GM12874 (cell line): Measurements from ENCODE around the gene HIPK2.

Experiments
- TF ChIP-seq, protein P1 (sequence below): IDR thresholded peaks from 2 replicates; pipeline ENCODE4 v1.5.1; 2011; ENCODE audit warnings: low read depth, mild to moderate bottlenecking, control low read depth, low read length, moderate library complexity; ENCODE audit not compliant: insufficient read depth

Gene HIPK2

DNA sequence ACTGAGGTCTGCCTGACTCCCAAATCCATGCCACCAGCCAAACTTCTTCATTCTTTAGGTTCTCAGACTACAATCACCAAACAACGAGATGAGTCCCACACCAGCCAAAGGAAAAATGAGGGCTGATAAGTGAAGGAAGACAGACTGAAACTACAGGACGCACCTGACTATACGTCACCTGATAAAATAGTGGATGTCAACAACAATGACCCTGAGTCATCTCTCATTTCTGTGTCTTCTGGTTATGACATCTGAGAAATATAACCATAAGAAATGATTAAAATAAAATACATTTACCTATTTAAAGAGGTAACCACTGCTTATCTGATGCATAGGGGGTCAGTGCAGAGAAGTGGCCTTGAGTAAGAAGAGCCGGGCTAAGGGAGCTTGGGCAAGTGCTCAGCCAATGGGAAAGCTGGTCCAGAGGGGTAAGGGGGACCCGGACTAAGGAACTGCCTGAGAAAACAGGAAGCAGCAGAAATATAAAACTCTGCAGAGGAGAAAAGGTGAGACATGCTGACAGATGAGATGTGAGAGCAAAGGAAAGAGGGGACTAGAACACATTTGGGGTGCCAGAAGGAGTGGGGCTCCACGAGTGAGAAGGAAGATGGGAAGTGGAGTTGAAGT, 51.8 kb downstream of the HIPK2 start:
- TF ChIP-seq, protein P1, sequence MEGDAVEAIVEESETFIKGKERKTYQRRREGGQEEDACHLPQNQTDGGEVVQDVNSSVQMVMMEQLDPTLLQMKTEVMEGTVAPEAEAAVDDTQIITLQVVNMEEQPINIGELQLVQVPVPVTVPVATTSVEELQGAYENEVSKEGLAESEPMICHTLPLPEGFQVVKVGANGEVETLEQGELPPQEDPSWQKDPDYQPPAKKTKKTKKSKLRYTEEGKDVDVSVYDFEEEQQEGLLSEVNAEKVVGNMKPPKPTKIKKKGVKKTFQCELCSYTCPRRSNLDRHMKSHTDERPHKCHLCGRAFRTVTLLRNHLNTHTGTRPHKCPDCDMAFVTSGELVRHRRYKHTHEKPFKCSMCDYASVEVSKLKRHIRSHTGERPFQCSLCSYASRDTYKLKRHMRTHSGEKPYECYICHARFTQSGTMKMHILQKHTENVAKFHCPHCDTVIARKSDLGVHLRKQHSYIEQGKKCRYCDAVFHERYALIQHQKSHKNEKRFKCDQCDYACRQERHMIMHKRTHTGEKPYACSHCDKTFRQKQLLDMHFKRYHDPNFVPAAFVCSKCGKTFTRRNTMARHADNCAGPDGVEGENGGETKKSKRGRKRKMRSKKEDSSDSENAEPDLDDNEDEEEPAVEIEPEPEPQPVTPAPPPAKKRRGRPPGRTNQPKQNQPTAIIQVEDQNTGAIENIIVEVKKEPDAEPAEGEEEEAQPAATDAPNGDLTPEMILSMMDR: no peak

DNA sequence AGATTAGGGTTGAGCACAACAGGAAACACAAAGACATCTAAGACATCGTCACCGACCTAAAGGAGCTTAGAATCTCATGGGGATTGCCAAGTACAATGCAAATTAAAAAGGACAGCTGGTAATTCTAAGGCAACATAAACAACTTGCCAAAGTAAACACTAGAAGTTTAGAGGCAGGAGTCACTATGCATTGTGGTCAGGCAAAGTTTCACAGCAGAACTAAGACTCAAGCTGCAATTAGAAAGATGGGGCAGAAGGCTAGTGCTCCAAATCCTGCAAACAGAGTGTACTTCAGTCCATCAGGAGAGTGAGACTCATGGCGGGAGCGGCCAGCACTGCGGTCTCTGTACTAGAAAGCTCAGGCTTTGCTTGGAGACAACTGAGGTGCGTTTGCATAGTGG, 52.7 kb downstream of the HIPK2 start:
- TF ChIP-seq, protein P1: no peak

DNA sequence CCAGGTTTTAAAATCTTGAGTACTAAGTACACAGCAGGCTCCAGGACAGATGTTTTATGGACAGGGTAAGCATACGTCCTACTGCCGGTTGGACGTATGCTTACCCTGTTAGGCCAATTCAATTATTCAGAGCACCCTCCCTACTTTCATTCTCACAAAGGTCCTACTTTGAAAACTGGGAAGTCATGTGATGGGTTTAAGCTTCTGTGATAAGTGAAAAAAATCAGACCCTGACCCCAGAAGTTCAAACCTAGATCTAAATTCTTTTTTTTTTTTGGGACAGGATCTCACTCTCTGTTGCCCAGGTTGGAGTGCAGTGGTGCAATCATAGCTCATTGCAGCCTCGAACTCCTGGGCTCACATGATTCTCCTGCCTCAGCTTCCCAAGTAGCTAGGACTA, 55.2 kb downstream of the HIPK2 start:
- TF ChIP-seq, protein P1: no peak

DNA sequence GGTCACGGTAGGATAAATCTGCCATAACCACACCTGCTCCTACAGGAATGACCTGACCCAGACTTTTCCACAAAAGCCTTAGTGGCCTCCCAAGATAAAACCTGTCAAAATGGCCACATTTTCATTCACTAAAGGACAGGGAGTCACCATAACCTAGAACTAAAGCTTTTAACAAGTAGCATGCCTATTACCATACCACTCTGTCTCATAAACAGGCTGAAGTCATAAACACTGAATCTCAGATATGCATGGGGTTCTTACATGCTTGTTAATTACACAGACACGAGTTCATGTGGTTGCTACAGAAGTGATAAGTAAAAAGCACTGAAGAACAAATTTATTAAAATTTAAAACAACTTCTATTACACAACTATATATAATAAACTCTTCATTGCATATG, 56.0 kb downstream of the HIPK2 start:
- TF ChIP-seq, protein P1: no peak

DNA sequence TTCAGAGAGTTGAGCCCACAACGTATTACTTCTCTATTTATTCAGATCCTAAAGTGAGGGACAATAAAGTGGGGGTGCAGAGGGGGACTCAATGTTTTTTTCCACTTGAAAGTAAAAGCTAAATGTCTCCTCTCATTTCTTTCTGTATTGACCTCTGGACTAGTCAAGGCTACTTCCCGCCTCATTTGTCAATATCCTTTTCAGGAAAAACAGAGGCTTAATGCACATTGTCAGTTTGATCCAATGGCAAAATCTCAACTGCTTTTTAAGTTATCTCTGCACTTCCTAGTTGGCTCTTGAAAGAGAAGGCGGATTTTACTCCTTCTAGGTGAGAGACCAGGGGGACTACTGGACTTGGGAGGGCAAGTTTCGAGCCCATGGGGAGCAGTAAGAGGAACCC, 56.4 kb downstream of the HIPK2 start:
- TF ChIP-seq, protein P1: no peak

DNA sequence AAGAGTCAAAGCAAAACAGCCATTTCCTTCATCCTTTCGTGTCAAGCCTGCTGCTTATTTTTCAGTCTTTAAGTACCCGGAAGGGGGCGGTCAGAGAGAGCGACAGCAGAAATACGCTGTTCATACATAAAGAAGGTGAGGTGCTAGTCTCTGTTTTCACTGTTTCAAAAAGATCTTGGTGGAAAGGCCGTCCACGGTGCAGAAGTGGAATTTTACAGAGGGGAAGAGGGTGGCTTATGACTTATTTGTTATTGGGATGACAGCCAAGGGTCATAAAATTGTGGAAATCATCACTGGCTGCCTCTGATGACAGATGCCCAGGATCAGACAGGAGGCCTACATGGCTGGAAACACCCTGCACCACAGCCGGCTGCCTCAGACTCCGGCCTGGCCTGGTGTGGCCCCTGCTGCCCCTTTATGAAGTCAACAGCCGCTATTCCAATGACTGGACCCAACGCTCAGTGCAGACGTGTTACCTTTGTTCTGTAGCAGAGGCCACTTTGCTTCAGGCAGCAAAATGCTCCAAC, 57.0 kb downstream of the HIPK2 start:
- TF ChIP-seq, protein P1: no peak

DNA sequence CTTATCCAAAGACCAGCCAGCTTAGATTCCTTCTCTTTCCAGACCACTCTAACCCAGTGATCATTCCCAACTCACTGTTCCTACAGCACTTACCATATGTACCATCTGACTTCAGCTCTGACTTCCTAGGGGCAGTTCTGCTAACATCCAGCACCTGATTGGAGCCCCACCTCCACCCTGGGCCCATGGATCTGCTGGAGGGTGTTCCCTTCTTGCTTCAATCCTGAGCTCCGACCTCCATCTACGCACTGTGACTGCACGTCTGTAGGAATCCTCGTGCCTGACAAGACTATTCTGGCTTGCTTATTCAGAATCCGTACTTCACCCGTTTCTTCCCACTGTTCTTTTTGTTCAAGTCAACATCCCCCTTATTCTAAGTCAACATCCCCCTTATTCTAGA, 57.6 kb downstream of the HIPK2 start:
- TF ChIP-seq, protein P1: no peak
